IPS-18a (cell line): Measurements from ENCODE around the gene MYO1G.

ENCODE experiments used
- H3K27ac ChIP-seq: one replicate; pipeline ENCODE4 v1.5.1; 2013; ENCODE audit warnings: low read length
- H3K27me3 ChIP-seq: one replicate; pipeline ENCODE4 v1.6.1; 2013; ENCODE audit warnings: mild to moderate bottlenecking, low read length; ENCODE audit not compliant: control insufficient read depth, insufficient read depth
- H3K36me3 ChIP-seq: one replicate; pipeline ENCODE4 v1.6.1; 2013; ENCODE audit warnings: low read depth, low read length; ENCODE audit not compliant: control insufficient read depth
- H3K4me1 ChIP-seq: one replicate; pipeline ENCODE4 v1.6.1; 2013; ENCODE audit warnings: low read depth, low read length; ENCODE audit not compliant: control insufficient read depth
- H3K4me3 ChIP-seq: one replicate; pipeline ENCODE4 v1.5.1; 2013; ENCODE audit warnings: low read length
- H3K9ac ChIP-seq: one replicate; pipeline ENCODE4 v1.6.1; 2013; ENCODE audit warnings: mild to moderate bottlenecking, low read length, moderate library complexity
- H3K9me3 ChIP-seq: one replicate; pipeline ENCODE4 v1.6.1; 2013; ENCODE audit warnings: low read depth, low read length; ENCODE audit not compliant: control insufficient read depth

The MYO1G gene

GRCh38 chr7:44985033-44985695, 6.3 kb upstream of the MYO1G start:
- peak overlapping the region; percentile 99 for H3K4me3 ChIP-seq
- peaks cover 36% of the 10 kb centered on the region for H3K36me3 ChIP-seq
- no peaks in the 10 kb centered on the region for H3K27me3 ChIP-seq
- no peaks in the 10 kb centered on the region for H3K9me3 ChIP-seq
- no peaks in the 10 kb centered on the region for H3K4me1 ChIP-seq
- H3K27ac ChIP-seq: no peak overlapping the region
- peak overlapping the region; percentile 99 for H3K9ac ChIP-seq

- H3K9me3 ChIP-seq: no peaks in the 10 kb centered on the region
- peaks cover 36% of the 10 kb centered on the region for H3K36me3 ChIP-seq
- H3K27me3 ChIP-seq: no peaks in the 10 kb centered on the region
- H3K4me1 ChIP-seq: no peaks in the 10 kb centered on the region
- H3K9ac ChIP-seq: no peak overlapping the region
- no peak overlapping the region for H3K27ac ChIP-seq
- peak overlapping the region; percentile 99 for H3K4me3 ChIP-seq
Observed at GRCh38 chr7:44984478-44984758, 5.6 kb upstream of the MYO1G start.

- no peak overlapping the region for H3K27ac ChIP-seq
- H3K4me3 ChIP-seq: peak overlapping the region; percentile 99
- no peaks in the 10 kb centered on the region for H3K9me3 ChIP-seq
- no peaks in the 10 kb centered on the region for H3K27me3 ChIP-seq
- H3K36me3 ChIP-seq: peaks cover 36% of the 10 kb centered on the region
- no peaks in the 10 kb centered on the region for H3K4me1 ChIP-seq
- no peak overlapping the region for H3K9ac ChIP-seq
Observed at GRCh38 chr7:44983742-44984477, 5.1 kb upstream of the MYO1G start.

GRCh38 chr7:44982970-44983369, 4.2 kb upstream of the MYO1G start:
- no peaks in the 10 kb centered on the region for H3K4me1 ChIP-seq
- no peaks in the 10 kb centered on the region for H3K9me3 ChIP-seq
- H3K36me3 ChIP-seq: peaks cover 36% of the 10 kb centered on the region
- no peak overlapping the region for H3K27ac ChIP-seq
- no peaks in the 10 kb centered on the region for H3K27me3 ChIP-seq
- H3K4me3 ChIP-seq: no peak overlapping the region
- no peak overlapping the region for H3K9ac ChIP-seq

- Histone ChIP-seq H3K9me3 (no peaks in the 10 kb centered on the region), H3K9ac (no peak overlapping the region), H3K4me1 (no peaks in the 10 kb centered on the region), H3K4me3 (no peak overlapping the region), H3K27me3 (no peaks in the 10 kb centered on the region), H3K36me3 (peaks cover 36% of the 10 kb centered on the region), H3K27ac (no peak overlapping the region)
Observed at GRCh38 chr7:44982535-44982923, 3.7 kb upstream of the MYO1G start.

- no peak overlapping the region for H3K9ac ChIP-seq
- peaks cover 36% of the 10 kb centered on the region for H3K36me3 ChIP-seq
- H3K27ac ChIP-seq: no peak overlapping the region
- no peaks in the 10 kb centered on the region for H3K27me3 ChIP-seq
- H3K4me1 ChIP-seq: no peaks in the 10 kb centered on the region
- no peaks in the 10 kb centered on the region for H3K9me3 ChIP-seq
- no peak overlapping the region for H3K4me3 ChIP-seq
Observed at GRCh38 chr7:44981035-44981706, 2.4 kb upstream of the MYO1G start.

- H3K9me3 ChIP-seq: no peaks in the 10 kb centered on the region
- H3K4me1 ChIP-seq: no peaks in the 10 kb centered on the region
- no peak overlapping the region for H3K27ac ChIP-seq
- H3K9ac ChIP-seq: no peak overlapping the region
- peaks cover 32% of the 10 kb centered on the region for H3K36me3 ChIP-seq
- H3K27me3 ChIP-seq: no peaks in the 10 kb centered on the region
- no peak overlapping the region for H3K4me3 ChIP-seq
Observed at GRCh38 chr7:44980393-44981034, 1.7 kb upstream of the MYO1G start.

GRCh38 chr7:44979481-44980392, 922 bp upstream of the MYO1G start:
- no peaks in the 10 kb centered on the region for H3K27me3 ChIP-seq
- H3K9me3 ChIP-seq: no peaks in the 10 kb centered on the region
- no peak overlapping the region for H3K9ac ChIP-seq
- H3K27ac ChIP-seq: no peak overlapping the region
- H3K4me3 ChIP-seq: no peak overlapping the region
- no peaks in the 10 kb centered on the region for H3K4me1 ChIP-seq
- H3K36me3 ChIP-seq: peaks cover 24% of the 10 kb centered on the region

GRCh38 chr7:44977959-44978335, 868 bp downstream of the MYO1G start:
- Histone ChIP-seq H3K9ac (no peak overlapping the region), H3K27ac (no peak overlapping the region), H3K4me1 (no peaks in the 10 kb centered on the region), H3K36me3 (peaks cover 6% of the 10 kb centered on the region), H3K9me3 (no peaks in the 10 kb centered on the region), H3K4me3 (no peak overlapping the region), H3K27me3 (no peaks in the 10 kb centered on the region)

- Histone ChIP-seq H3K4me1 (no peaks in the 10 kb centered on the region), H3K36me3 (peaks cover under 1% of the 10 kb centered on the region), H3K27me3 (no peaks in the 10 kb centered on the region), H3K9ac (no peak overlapping the region), H3K27ac (no peak overlapping the region), H3K4me3 (no peak overlapping the region), H3K9me3 (no peaks in the 10 kb centered on the region)
Observed at GRCh38 chr7:44977304-44977958, 1.4 kb downstream of the MYO1G start.
